HL-60 (cell line): Measurements from ENCODE around the gene GP1BA.

ENCODE experiments used
- DNase-seq, 2 experiments: peaks; one replicate each; pipeline ENCODE4 v3.0.0-alpha.2; 2010 to 2020; ENCODE audit warnings: low read depth in 1 of 2, low spot score in 1 of 2
- H3K27ac ChIP-seq: fragments of 250-450 bp; sonication (Bioruptor Pico); replicated peaks from 2 replicates; pipeline ENCODE4 v1.5.1; 2020; ENCODE audit warnings: mild to moderate bottlenecking, moderate library complexity
- H3K27me3 ChIP-seq: fragments of 250-450 bp; sonication (Bioruptor Pico); 2 replicates; pipeline ENCODE4 v1.5.1; 2021; ENCODE audit warnings: mild to moderate bottlenecking, moderate library complexity; ENCODE audit not compliant: insufficient read depth, poor library complexity, severe bottlenecking
- H3K4me3 ChIP-seq: replicated peaks from 2 replicates; pipeline ENCODE4 v1.5.1; 2011; ENCODE audit warnings: mild to moderate bottlenecking, control low read depth, low read length; ENCODE audit not compliant: insufficient read depth
- CTCF ChIP-seq: IDR thresholded peaks from one replicate; pipeline ENCODE4 v1.5.1; 2011; ENCODE audit warnings: low read length, control low read depth, inconsistent platforms; ENCODE audit not compliant: insufficient read depth
- GABPA ChIP-seq: IDR thresholded peaks from 2 replicates; pipeline ENCODE4 v1.6.1; 2012; ENCODE audit warnings: low read depth
- POLR2AphosphoS5 ChIP-seq: IDR thresholded peaks from 2 replicates; pipeline ENCODE4 v1.6.1; 2012; ENCODE audit warnings: low read depth
- REST ChIP-seq: IDR thresholded peaks from 2 replicates; pipeline ENCODE4 v1.6.1; 2012; ENCODE audit warnings: low read depth; ENCODE audit not compliant: insufficient replicate concordance
- SPI1 ChIP-seq: IDR thresholded peaks from 2 replicates; pipeline ENCODE4 v1.6.1; 2012; ENCODE audit warnings: low read depth, mild to moderate bottlenecking, borderline replicate concordance

GP1BA gene

GRCh38 chr17:4944163-4944553, 12.1 kb downstream of the GP1BA start:
- DNase-seq: peak in 1 of 2 experiments; percentile 77
- H3K27me3 ChIP-seq: no peaks in the 10 kb centered on the region
- TF ChIP-seq POLR2AphosphoS5 (no peak), SPI1 (peak; percentile 83; the same call in 1 of the 2 replicates)
- H3K4me3 ChIP-seq: no peak overlapping the region
- H3K27ac ChIP-seq: peak overlapping the region; percentile 98

- peak overlapping the region; percentile 4 for H3K4me3 ChIP-seq
- TF ChIP-seq REST: no peak
- TF ChIP-seq GABPA: no peak
- TF ChIP-seq CTCF: no peak
- TF ChIP-seq POLR2AphosphoS5: no peak
- no peak for TF ChIP-seq SPI1
- peak overlapping the region; percentile 98 for H3K27ac ChIP-seq
- H3K27me3 ChIP-seq: no peaks in the 10 kb centered on the region
- no peak for DNase-seq
These were observed 12.6 kb downstream of the GP1BA start for GRCh38 chr17:4944554-4945175.

- H3K27ac ChIP-seq: peak overlapping the region; percentile 98
These were observed 13.3 kb downstream of the GP1BA start for GRCh38 chr17:4945176-4945943.

GRCh38 chr17:4945944-4946280, 13.8 kb downstream of the GP1BA start:
- H3K27ac ChIP-seq: peak overlapping the region; percentile 98
- no peak for DNase-seq

More at GRCh38 chr17:4945176-4945943, 13.3 kb downstream of the GP1BA start:
- no peaks in the 10 kb centered on the region for H3K27me3 ChIP-seq
- no peak for TF ChIP-seq SPI1
- TF ChIP-seq POLR2AphosphoS5: peak; percentile 85
- no peak for TF ChIP-seq GABPA
- H3K4me3 ChIP-seq: peak overlapping the region; percentile 67
- DNase-seq: peak; percentile 67 to 71

More at GRCh38 chr17:4945944-4946280, 13.8 kb downstream of the GP1BA start:
- peak overlapping the region; percentile 67 for H3K4me3 ChIP-seq
- H3K27me3 ChIP-seq: no peaks in the 10 kb centered on the region
- TF ChIP-seq REST (no peak), POLR2AphosphoS5 (no peak), CTCF (no peak), SPI1 (no peak), GABPA (no peak)
